Caco-2 (cell line): ENCODE data around the gene TPO. TPM values are rescaled to one million over a fixed set of nuclear protein-coding genes. Genes with fewer than 3 reads are reported as not detected.

Experiments
- BruUV-seq: library from RNA; stranded (reverse); fragments of 400-500 nt; replicated peaks from 2 replicates; lab custom pipeline; 2021; lab: Mats Ljungman, UMichigan
- CTCF ChIA-PET: fragments of 300-600 bp; sonication (Branson Sonifier 250); formaldehyde crosslinking; loops from one replicate; lab custom pipeline; 2022; ENCODE audit warnings: antibody characterized with exemption; lab: Charles Lee
- POLR2A ChIA-PET: fragments of 300-600 bp; sonication (Branson Sonifier 250); formaldehyde crosslinking; loops from one replicate; lab custom pipeline; 2022; ENCODE audit warnings: antibody characterized with exemption; lab: Charles Lee
- DNase-seq, 2 experiments: peaks; one replicate each; pipeline versions ENCODE4 v3.0.0 to v3.0.0-alpha.2; 2020 to 2022
- H3K27me3 ChIP-seq: replicated peaks from 2 replicates; pipeline ENCODE4 v1.6.0; 2011; ENCODE audit warnings: low read length; ENCODE audit not compliant: control insufficient read depth, insufficient read depth
- H3K36me3 ChIP-seq: 2 replicates; pipeline ENCODE4 v1.5.1; 2011; ENCODE audit warnings: low read length; ENCODE audit not compliant: control insufficient read depth, insufficient read depth
- H3K4me1 ChIP-seq: fragments of 250-450 bp; sonication (Bioruptor Pico); 2 replicates; pipeline ENCODE4 v1.5.1; 2020; ENCODE audit warnings: mild to moderate bottlenecking
- H3K4me3 ChIP-seq: 2 replicates; pipeline ENCODE4 v1.5.1; 2011; ENCODE audit warnings: low read depth, mild to moderate bottlenecking, control low read depth, low read length
- H3K9me3 ChIP-seq: fragments of 250-450 bp; sonication (Bioruptor Pico); 2 replicates; pipeline ENCODE4 v1.5.1; 2020; ENCODE audit warnings: mild to moderate bottlenecking, moderate library complexity
- H3K27ac Mint-ChIP-seq: one replicate; pipeline ENCODE4 v1.8.0; 2022; ENCODE audit warnings: mixed read lengths; ENCODE audit not compliant: unreplicated experiment
- H3K27me3 Mint-ChIP-seq: one replicate; pipeline ENCODE4 v1.8.0; 2022; ENCODE audit warnings: mixed read lengths; ENCODE audit not compliant: insufficient read depth, unreplicated experiment
- H3K36me3 Mint-ChIP-seq: one replicate; pipeline ENCODE4 v1.8.0; 2022; ENCODE audit warnings: mild to moderate bottlenecking, mixed read lengths; ENCODE audit not compliant: insufficient read depth, unreplicated experiment
- H3K4me1 Mint-ChIP-seq: one replicate; pipeline ENCODE4 v1.8.0; 2022; ENCODE audit warnings: low read depth, mixed read lengths; ENCODE audit not compliant: unreplicated experiment
- H3K4me3 Mint-ChIP-seq: one replicate; pipeline ENCODE4 v1.8.0; 2022; ENCODE audit warnings: mild to moderate bottlenecking, moderate library complexity, mixed read lengths; ENCODE audit not compliant: unreplicated experiment
- H3K9me3 Mint-ChIP-seq: one replicate; pipeline ENCODE4 v1.8.0; 2022; ENCODE audit warnings: mixed read lengths; ENCODE audit not compliant: unreplicated experiment
- CTCF ChIP-seq, 2 experiments: fragments of 200-600 bp in 1 of 2; IDR thresholded peaks; 1 replicate in 1 of 2; 2 replicates in 1 of 2; pipeline versions ENCODE4 v1.5.1 to v1.8.0; 2011 to 2022; ENCODE audit warnings: antibody characterized with exemption in 1 of 2, control low read depth in 1 of 2, inconsistent platforms in 1 of 2, low read depth in 1 of 2, low read length in 1 of 2, mild to moderate bottlenecking in 1 of 2, moderate library complexity in 1 of 2; ENCODE audit not compliant: insufficient read depth in 1 of 2, severe bottlenecking in 1 of 2, unreplicated experiment in 1 of 2
- intact Hi-C: fragments of 100-400 bp; cut with micrococcal nuclease; formaldehyde crosslinking; loops from one replicate; pipeline ENCODE4 v1.10.0; 2022; ENCODE audit not compliant: unreplicated experiment
- total RNA-seq: library from RNA; stranded (reverse); gene quantifications from 2 replicates; pipeline ENCODE4 v1.2.3, GENCODE V29; 2022

TPO gene
- total RNA-seq, 1 experiment from 2014 or later = not detected

DNA sequence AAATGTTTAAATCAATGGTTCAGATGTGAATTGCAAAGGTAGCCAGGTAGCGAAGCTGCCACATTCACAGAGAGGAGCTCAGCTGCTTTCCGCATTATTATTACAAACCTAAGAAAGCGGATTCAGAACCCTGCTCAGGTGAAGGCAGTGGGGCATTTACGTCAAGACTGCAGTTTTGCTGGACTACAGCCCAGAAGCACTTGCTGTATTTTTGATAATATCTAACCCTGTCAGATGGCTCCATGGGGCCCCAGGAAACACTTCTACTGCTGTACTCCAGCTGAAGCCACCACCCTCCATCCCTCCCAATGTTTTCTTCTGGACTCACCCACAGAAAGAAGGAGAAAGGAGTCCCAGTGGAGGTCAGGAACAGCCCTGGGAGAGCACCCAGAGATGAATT lies 96.9 kb downstream of the TPO start:
- no peaks in the 10 kb centered on the region for H3K36me3 Mint-ChIP-seq
- H3K4me3 Mint-ChIP-seq = no peak overlapping the region
- POLR2A ChIA-PET = no interaction called here
- no peaks in the 10 kb centered on the region for H3K4me1 Mint-ChIP-seq
- H3K36me3 ChIP-seq = no peaks in the 10 kb centered on the region
- H3K9me3 ChIP-seq = no peaks in the 10 kb centered on the region
- H3K4me3 ChIP-seq = no peak overlapping the region
- no peak for TF ChIP-seq CTCF (IDR thresholded peaks at IDR 0.05; ENCODE audit: insufficient read depth in 1 of 2, low read depth in 1 of 2, low read length in 1 of 2, severe bottlenecking in 1 of 2, unreplicated experiment in 1 of 2)
- DNase-seq = no peak
- peaks cover 15% of the 10 kb centered on the region for H3K27me3 Mint-ChIP-seq
- no peaks in the 10 kb centered on the region for H3K27me3 ChIP-seq
- intact Hi-C loops = no loop called here
- no TSS peak for BruUV-seq
- no peaks in the 10 kb centered on the region for H3K4me1 ChIP-seq
- CTCF ChIA-PET = no interaction called here
- H3K27ac Mint-ChIP-seq = no peak overlapping the region
- no peaks in the 10 kb centered on the region for H3K9me3 Mint-ChIP-seq

- no TSS peak for BruUV-seq
- Histone ChIP-seq H3K4me3 (no peak overlapping the region), H3K9me3 (no peaks in the 10 kb centered on the region), H3K4me1 (no peaks in the 10 kb centered on the region), H3K27me3 (no peaks in the 10 kb centered on the region), H3K36me3 (no peaks in the 10 kb centered on the region)
- H3K4me1 Mint-ChIP-seq = no peaks in the 10 kb centered on the region
- DNase-seq = peak in 1 of 2 experiments; percentile 16
- H3K4me3 Mint-ChIP-seq = no peak overlapping the region
- no peak for TF ChIP-seq CTCF (IDR thresholded peaks at IDR 0.05; ENCODE audit: insufficient read depth in 1 of 2, low read depth in 1 of 2, low read length in 1 of 2, severe bottlenecking in 1 of 2, unreplicated experiment in 1 of 2)
- no peak overlapping the region for H3K27ac Mint-ChIP-seq
- ChIA-PET POLR2A (no interaction called here), CTCF (no interaction called here)
- H3K36me3 Mint-ChIP-seq = no peaks in the 10 kb centered on the region
- no peaks in the 10 kb centered on the region for H3K9me3 Mint-ChIP-seq
- H3K27me3 Mint-ChIP-seq = peaks cover 18% of the 10 kb centered on the region
- intact Hi-C loops = no loop called here
Measured at GRCh38 chr2:1511455-1511854, 98.2 kb downstream of the TPO start.

DNA sequence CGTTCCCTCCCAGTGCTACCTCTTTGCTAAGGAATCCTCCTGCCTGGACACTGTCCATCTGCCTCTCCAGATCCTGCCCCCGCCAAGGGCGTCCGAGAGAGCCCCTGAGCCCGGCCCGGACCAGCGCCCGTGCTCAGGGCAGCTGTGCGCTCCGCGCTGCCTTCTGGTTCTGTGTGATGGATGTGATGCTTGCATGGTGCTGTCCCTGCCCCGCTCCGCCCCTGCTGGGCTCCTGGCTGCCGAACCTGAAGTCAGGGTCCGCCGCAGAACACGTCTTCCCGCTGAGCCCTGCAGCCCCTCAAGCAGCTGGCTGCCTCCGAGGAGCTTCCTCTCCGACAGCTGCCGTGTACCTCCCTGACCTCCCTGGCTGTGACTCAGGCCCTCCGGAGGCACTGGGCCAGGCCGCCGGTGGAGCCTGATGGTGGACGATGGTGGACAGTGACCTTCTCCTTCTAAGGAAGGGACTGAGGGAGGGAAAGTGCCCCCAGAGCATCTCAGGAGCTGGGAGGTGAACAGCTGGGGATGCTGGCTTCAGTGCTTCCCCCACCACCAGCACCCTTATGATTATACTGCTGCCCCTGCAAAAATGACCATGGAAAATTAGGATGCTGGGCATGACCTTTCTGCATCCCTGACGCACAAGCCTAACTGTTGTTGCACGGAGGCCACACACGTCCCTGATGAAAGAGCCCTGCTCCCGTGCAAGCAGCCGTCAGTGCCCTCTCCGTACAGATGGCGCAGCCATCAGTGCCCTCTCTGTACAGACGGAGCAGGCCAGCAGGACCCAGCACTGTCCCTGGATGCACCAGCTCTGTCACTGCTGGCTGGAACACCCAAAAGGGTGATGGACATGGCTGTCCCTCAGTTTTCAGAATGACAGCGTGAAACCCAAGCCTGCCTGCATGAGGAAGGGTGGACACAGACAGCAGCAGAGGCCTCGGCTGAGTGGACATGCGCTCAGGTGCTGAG lies 99.3 kb downstream of the TPO start:
- H3K9me3 ChIP-seq = no peaks in the 10 kb centered on the region
- Mint-ChIP-seq H3K27me3 (peaks cover 22% of the 10 kb centered on the region), H3K36me3 (no peaks in the 10 kb centered on the region), H3K4me3 (no peak overlapping the region), H3K4me1 (no peaks in the 10 kb centered on the region), H3K9me3 (no peaks in the 10 kb centered on the region), H3K27ac (no peak overlapping the region)
- no peaks in the 10 kb centered on the region for H3K4me1 ChIP-seq
- H3K27me3 ChIP-seq = no peaks in the 10 kb centered on the region
- no TSS peak for BruUV-seq
- no peak overlapping the region for H3K4me3 ChIP-seq
- CTCF ChIA-PET = no interaction called here
- DNase-seq = peak in 1 of 2 experiments; percentile 25
- intact Hi-C loops = no loop called here
- TF ChIP-seq CTCF (IDR thresholded peaks at IDR 0.05; ENCODE audit: insufficient read depth in 1 of 2, low read depth in 1 of 2, low read length in 1 of 2, severe bottlenecking in 1 of 2, unreplicated experiment in 1 of 2) = no peak
- no peaks in the 10 kb centered on the region for H3K36me3 ChIP-seq
- POLR2A ChIA-PET = no interaction called here
